IMR-90 (cell line): ENCODE results near the gene SOBP. TPM values are rescaled to one million over a fixed set of nuclear protein-coding genes. Genes with fewer than 3 reads are reported as not detected.

ENCODE experiments used
- ATAC-seq: fragments of 200-7000 bp; cut with Tn5 transposase; 2 replicates; pipeline ENCODE4 v1.9.1; 2020; ENCODE audit warnings: low read depth, mild to moderate bottlenecking, moderate library complexity
- BruUV-seq: library from RNA; stranded (reverse); fragments of 400-500 nt; replicated peaks from 2 replicates; lab custom pipeline; 2021; lab: Mats Ljungman, UMichigan
- CTCF ChIA-PET: fragments of 300-600 bp; formaldehyde crosslinking; extraction: SDS; loops from one replicate; lab custom pipeline; 2021; ENCODE audit warnings: antibody characterized with exemption; lab: Yijun Ruan, JAX
- POLR2A ChIA-PET: fragments of 300-600 bp; sonication (Branson Sonifier 250); formaldehyde crosslinking; loops from one replicate; lab custom pipeline; 2022; ENCODE audit warnings: antibody characterized with exemption; ENCODE audit not compliant: unreplicated experiment; lab: Charles Lee
- DNase-seq: peaks from one replicate; pipeline ENCODE4 v3.0.0; 2013
- H2AFZ ChIP-seq: replicated peaks from 2 replicates; pipeline ENCODE3; 2013; ENCODE audit warnings: low read length, mild to moderate bottlenecking; ENCODE audit not compliant: poor library complexity
- H2AK5ac ChIP-seq: 2 replicates; pipeline ENCODE4 v1.6.1; 2013; ENCODE audit warnings: low read depth, low read length, inconsistent platforms
- H2AK9ac ChIP-seq: replicated peaks from 2 replicates; pipeline ENCODE3; 2013; ENCODE audit warnings: mild to moderate bottlenecking, low read depth, low read length, moderate library complexity; ENCODE audit not compliant: poor library complexity
- H2BK120ac ChIP-seq: 2 replicates; pipeline ENCODE4 v1.6.1; 2013; ENCODE audit warnings: low read depth, low read length, inconsistent platforms
- H2BK15ac ChIP-seq: 3 replicates; pipeline ENCODE4 v1.6.1; 2013; ENCODE audit warnings: low read depth, low read length, inconsistent platforms
- H2BK20ac ChIP-seq: 2 replicates; pipeline ENCODE4 v1.6.1; 2013; ENCODE audit warnings: low read depth, mild to moderate bottlenecking, inconsistent platforms, low read length, moderate library complexity
- H2BK5ac ChIP-seq: 2 replicates; pipeline ENCODE4 v1.6.1; 2013; ENCODE audit warnings: mild to moderate bottlenecking, low read depth, low read length, inconsistent platforms; ENCODE audit not compliant: poor library complexity, severe bottlenecking
- H3K14ac ChIP-seq: replicated peaks from 2 replicates; pipeline ENCODE4 v1.6.1; 2013; ENCODE audit warnings: low read depth, low read length, inconsistent platforms
- H3K18ac ChIP-seq: 2 replicates; pipeline ENCODE4 v1.6.1; 2013; ENCODE audit warnings: low read depth, low read length, control low read depth
- H3K23ac ChIP-seq: 2 replicates; pipeline ENCODE4 v1.6.1; 2013; ENCODE audit warnings: low read depth, low read length, inconsistent platforms
- H3K27ac ChIP-seq: 2 replicates; pipeline ENCODE4 v1.5.1; 2013; ENCODE audit warnings: mild to moderate bottlenecking, control low read depth, low read length; ENCODE audit not compliant: insufficient read depth
- H3K27me3 ChIP-seq: 2 replicates; pipeline ENCODE4 v1.6.1; 2013; ENCODE audit warnings: low read length; ENCODE audit not compliant: control insufficient read depth, insufficient read depth
- H3K36me3 ChIP-seq: 2 replicates; pipeline ENCODE4 v1.6.1; 2013; ENCODE audit warnings: low read length, mixed read lengths; ENCODE audit not compliant: control insufficient read depth, insufficient read depth
- H3K4ac ChIP-seq: 2 replicates; pipeline ENCODE4 v1.6.1; 2013; ENCODE audit warnings: low read depth, low read length, inconsistent platforms
- H3K4me1 ChIP-seq: 2 replicates; pipeline ENCODE4 v1.6.1; 2013; ENCODE audit warnings: low read length, mixed read lengths; ENCODE audit not compliant: control insufficient read depth, insufficient read depth
- H3K4me2 ChIP-seq: 2 replicates; pipeline ENCODE4 v1.6.1; 2013; ENCODE audit warnings: low read depth, mild to moderate bottlenecking, control low read depth, low read length, moderate library complexity
- H3K4me3 ChIP-seq: 2 replicates; pipeline ENCODE4 v1.5.1; 2013; ENCODE audit warnings: low read depth, mild to moderate bottlenecking, control low read depth, low read length, moderate library complexity; ENCODE audit not compliant: insufficient read depth
- H3K56ac ChIP-seq: 2 replicates; pipeline ENCODE4 v1.6.1; 2013; ENCODE audit warnings: low read length, inconsistent platforms; ENCODE audit not compliant: insufficient read depth; ENCODE audit errors: extremely low read depth
- H3K79me1 ChIP-seq, 2 experiments: 2 replicates each; pipeline ENCODE4 v1.6.1; 2013; ENCODE audit warnings: low read length in 2 of 2, inconsistent platforms in 1 of 2, low read depth in 1 of 2
- H3K9ac ChIP-seq: 2 replicates; pipeline ENCODE4 v1.6.1; 2013; ENCODE audit warnings: low read depth, low read length, control low read depth
- H3K9me1 ChIP-seq: 2 replicates; pipeline ENCODE4 v1.6.1; 2013; ENCODE audit warnings: low read length, inconsistent platforms; ENCODE audit not compliant: insufficient read depth
- H3K9me3 ChIP-seq: 2 replicates; pipeline ENCODE4 v1.6.1; 2013; ENCODE audit warnings: low read length; ENCODE audit not compliant: control insufficient read depth, insufficient read depth
- H4K20me1 ChIP-seq: 2 replicates; pipeline ENCODE4 v1.6.1; 2013; ENCODE audit warnings: low read length, inconsistent platforms; ENCODE audit not compliant: insufficient read depth
- H4K5ac ChIP-seq: 2 replicates; pipeline ENCODE4 v1.6.1; 2013; ENCODE audit warnings: mild to moderate bottlenecking, low read depth, low read length, control low read depth
- H4K8ac ChIP-seq, 2 experiments: 2 replicates each; pipeline ENCODE4 v1.6.1; 2013; ENCODE audit warnings: low read depth in 2 of 2, low read length in 2 of 2, control low read depth in 1 of 2, inconsistent platforms in 1 of 2
- H4K91ac ChIP-seq: 2 replicates; pipeline ENCODE4 v1.6.1; 2013; ENCODE audit warnings: low read depth, low read length, inconsistent platforms; ENCODE audit not compliant: insufficient read depth
- MAZ ChIP-seq: IDR thresholded peaks from 2 replicates; pipeline ENCODE4 v1.6.1; 2012; ENCODE audit warnings: low read depth, mild to moderate bottlenecking, low read length, improper control_type of control experiment, moderate library complexity, borderline replicate concordance
- MXI1 ChIP-seq: IDR thresholded peaks from 2 replicates; pipeline ENCODE4 v1.6.1; 2012; ENCODE audit warnings: low read depth, mild to moderate bottlenecking, low read length, moderate library complexity, borderline replicate concordance
- WGBS, 2 experiments: methylation state at CpG; one replicate each; pipeline versions ENCODE4 v1.1.5 to v1.1.7; 2013; ENCODE audit warnings: missing lambda C conversion rate in 2 of 2; ENCODE audit not compliant: insufficient read length in 1 of 2; ENCODE audit errors: extremely low coverage in 2 of 2; 5-methylcytosine and 5-hydroxymethylcytosine counted together
- dilution Hi-C: fragments of 300-500 bp; cut with HindIII; formaldehyde crosslinking; loops from one replicate; pipeline ENCODE4 v1.14.3; 2018; ENCODE audit warnings: low sequenced_read_pairs; ENCODE audit not compliant: unreplicated experiment
- in situ Hi-C: fragments of 300-500 bp; cut with MboI; formaldehyde crosslinking; loops from 3 replicates; pipeline ENCODE4 v1.14.3; 2019; ENCODE audit warnings: low sequenced_read_pairs, inconsistent platforms, mixed read lengths
- intact Hi-C: fragments of 100-400 bp; cut with micrococcal nuclease; formaldehyde crosslinking; loops from 2 replicates; pipeline ENCODE4 v1.10.0; 2022
- polyA plus RNA-seq, 3 experiments: library from polyadenylated mRNA; depleted of rRNA; stranded (reverse); fragments of >200 nt; gene quantifications; 2 replicates each; pipeline ENCODE4 v1.2.3, GENCODE V29; 2012; ENCODE audit warnings: low replicate concordance in 1 of 3
- total RNA-seq: library from RNA; depleted of rRNA; stranded (reverse); fragments of >200 nt; gene quantifications from 2 replicates; pipeline ENCODE4 v1.2.3, GENCODE V29; 2012

SOBP gene
- total and polyA plus RNA-seq, 2 of the 4 experiments (the other 2 are of a cell fraction) = 0.60 to 0.72 TPM

GRCh38 chr6:107490566-107491137 lies 735 bp downstream of the SOBP start:
- Histone ChIP-seq H2BK5ac (no peak overlapping the region), H3K56ac (no peak overlapping the region), H2BK20ac (no peak overlapping the region), H3K9me3 (no peaks in the 10 kb centered on the region), H3K23ac (peak overlapping the region; percentile 28; the same call in 1 of the 2 replicates), H3K4ac (no peak overlapping the region; the same call in 1 of the 2 replicates), H4K8ac (no peak overlapping the region), H3K79me1 (peaks cover 0 to 16% of the 10 kb centered on the region in 2 experiments; a peak in 1 of 4 replicates), H3K36me3 (no peaks in the 10 kb centered on the region), H3K4me3 (peak overlapping the region; percentile 93), H2BK15ac (no peak overlapping the region), H4K91ac (no peak overlapping the region), H4K5ac (no peak overlapping the region; the same call in 1 of the 2 replicates), H4K20me1 (no peaks in the 10 kb centered on the region), H3K27me3 (peaks cover 11% of the 10 kb centered on the region), H2AFZ (peak overlapping the region; percentile 92), H3K4me2 (peak overlapping the region; percentile 95), H3K4me1 (peaks cover 3% of the 10 kb centered on the region), H3K18ac (no peak overlapping the region; the same call in 1 of the 2 replicates), H2AK9ac (peak overlapping the region; percentile 44), H3K9me1 (no peaks in the 10 kb centered on the region), H3K9ac (peak overlapping the region; percentile 74), H3K27ac (peak overlapping the region; percentile 39; the same call in 1 of the 2 replicates), H2AK5ac (no peak overlapping the region), H2BK120ac (no peak overlapping the region), H3K14ac (no peak overlapping the region)
- ATAC-seq (no peak), DNase-seq (no peak)
- ChIA-PET CTCF (interaction anchor here (0.6 to 4.6 kb wide), 2 partner anchors 154 to 173 kb away, joined by 3 to 25 read pairs; no protein-coding TSS in a partner anchor), POLR2A (no interaction called here)
- no peak for TF ChIP-seq MXI1
- no peak for TF ChIP-seq MAZ
- in situ Hi-C loops (loop anchor here (10.0 kb wide), 2 partner anchors 354 to 366 kb away; no protein-coding TSS in a partner anchor), intact Hi-C loops (loop anchor here (1.0 to 5.0 kb wide), 4 partner anchors 152 to 358 kb away; no protein-coding TSS in a partner anchor), dilution Hi-C loops (no loop called here)
- WGBS, 2 experiments = 0% methylated on average over 1 of the region's 30 CpGs; no CpG with 5 or more reads in 1 of the 2 experiments
- no TSS peak for BruUV-seq
